K562 (cell line): Measurements from ENCODE around the gene ZBTB22. TPM values are rescaled to one million over a fixed set of nuclear protein-coding genes. Genes with fewer than 3 reads are reported as not detected.

Source experiments
- ARNT ChIP-seq, 2 experiments: fragments of 450-650 bp; IDR thresholded peaks; 2 replicates each; pipeline ENCODE4 v1.6.1; 2016; ENCODE audit warnings: mild to moderate bottlenecking in 1 of 2
- CBFA2T2 ChIP-seq: fragments of 450-650 bp; conservative IDR thresholded peaks from 2 replicates; pipeline ENCODE4 v1.6.1; 2017; ENCODE audit warnings: mild to moderate bottlenecking
- EHMT2 ChIP-seq: fragments of 450-650 bp; IDR thresholded peaks from 2 replicates; pipeline ENCODE4 v1.6.1; 2018; ENCODE audit warnings: antibody characterized with exemption
- ETV5 ChIP-seq: sonication (generic); formaldehyde crosslinking; IDR thresholded peaks from 2 replicates; pipeline ENCODE4 v1.4.0; 2020; ENCODE audit warnings: low read depth, mild to moderate bottlenecking, missing genetic modification reagents
- EWSR1 ChIP-seq: fragments of 450-650 bp; IDR thresholded peaks from 2 replicates; pipeline ENCODE4 v1.6.1; 2018; ENCODE audit warnings: borderline replicate concordance, mild to moderate bottlenecking, low read depth, moderate library complexity; ENCODE audit not compliant: partially characterized antibody
- FIP1L1 ChIP-seq: fragments of 200-400 bp; formaldehyde crosslinking; IDR thresholded peaks from 2 replicates; pipeline ENCODE4 v1.6.1; 2018; ENCODE audit warnings: mild to moderate bottlenecking, low read depth, low read length; ENCODE audit not compliant: poor library complexity, severe bottlenecking
- GTF2F1 ChIP-seq: IDR thresholded peaks from 2 replicates; pipeline ENCODE4 v1.6.1; 2011; ENCODE audit warnings: low read depth, low read length, improper control_type of control experiment
- HES1 ChIP-seq: fragments of 450-650 bp; IDR thresholded peaks from 2 replicates; pipeline ENCODE4 v1.6.1; 2016; ENCODE audit warnings: low read depth, mild to moderate bottlenecking, moderate library complexity
- HNRNPK ChIP-seq: fragments of 200-400 bp; formaldehyde crosslinking; IDR thresholded peaks from one replicate; pipeline ENCODE4 v1.6.1; 2018; ENCODE audit warnings: mild to moderate bottlenecking, low read depth, low read length; ENCODE audit not compliant: poor library complexity, severe bottlenecking
- MAFK ChIP-seq: IDR thresholded peaks from 2 replicates; pipeline ENCODE4 v1.6.1; 2011; ENCODE audit warnings: low read length, improper control_type of control experiment
- MCM7 ChIP-seq, 2 experiments: fragments of 450-650 bp; IDR thresholded peaks; 2 replicates each; pipeline ENCODE4 v1.6.1; 2016 to 2018
- MEIS2 ChIP-seq: fragments of 450-650 bp; IDR thresholded peaks from 2 replicates; pipeline ENCODE4 v1.6.1; 2014; ENCODE audit warnings: mild to moderate bottlenecking; ENCODE audit not compliant: partially characterized antibody
- MLX ChIP-seq, 2 experiments: fragments of 450-650 bp in 1 of 2; sonication (generic) in 1 of 2; formaldehyde crosslinking; conservative IDR thresholded peaks; 2 replicates each; pipeline versions ENCODE4 v1.4.0 to v1.8.1; 2020 to 2022; ENCODE audit warnings: mild to moderate bottlenecking in 1 of 2, missing genetic modification reagents in 1 of 2
- MYBL2 ChIP-seq, 2 experiments: fragments of 450-650 bp in 1 of 2; sonication (generic) in 1 of 2; formaldehyde crosslinking in 1 of 2; IDR thresholded peaks; 2 replicates each; pipeline versions ENCODE4 v1.6.1 to v1.8.1; 2017 to 2022; ENCODE audit warnings: borderline replicate concordance in 1 of 2, inconsistent platforms in 1 of 2, low read depth in 1 of 2, mild to moderate bottlenecking in 1 of 2, missing genetic modification reagents in 1 of 2, moderate library complexity in 1 of 2
- RBM17 ChIP-seq: fragments of 200-400 bp; formaldehyde crosslinking; IDR thresholded peaks from 2 replicates; pipeline ENCODE4 v1.6.1; 2017; ENCODE audit warnings: low read depth, mild to moderate bottlenecking, low read length, borderline replicate concordance
- SMAD3 ChIP-seq: fragments of 450-650 bp; formaldehyde crosslinking; conservative IDR thresholded peaks from 2 replicates; pipeline ENCODE4 v1.4.0; 2020; ENCODE audit warnings: mild to moderate bottlenecking
- SMARCC2 ChIP-seq: fragments of 450-650 bp; IDR thresholded peaks from 2 replicates; pipeline ENCODE4 v1.6.1; 2017; ENCODE audit warnings: antibody characterized with exemption, moderate library complexity, mild to moderate bottlenecking, low read depth
- SRSF7 ChIP-seq: fragments of 200-400 bp; formaldehyde crosslinking; optimal IDR thresholded peaks from 2 replicates; pipeline ENCODE3; 2017; ENCODE audit warnings: mild to moderate bottlenecking, low read depth, low read length
- TFAP4 ChIP-seq: sonication (generic); formaldehyde crosslinking; IDR thresholded peaks from 2 replicates; pipeline ENCODE4 v1.8.0; 2022; ENCODE audit warnings: missing genetic modification reagents, mild to moderate bottlenecking, moderate library complexity, borderline replicate concordance
- ZBTB43 ChIP-seq: sonication (generic); formaldehyde crosslinking; IDR thresholded peaks from 2 replicates; pipeline ENCODE4 v1.8.0; 2023; ENCODE audit warnings: mild to moderate bottlenecking, missing genetic modification reagents
- ZNF41 ChIP-seq: fragments of 250-450 bp; sonication (Bioruptor Pico); conservative IDR thresholded peaks from 2 replicates; pipeline ENCODE4 v1.4.0; 2020; ENCODE audit warnings: mild to moderate bottlenecking
- ZNF431 ChIP-seq: sonication (generic); formaldehyde crosslinking; IDR thresholded peaks from 2 replicates; pipeline ENCODE4 v1.8.0; 2022; ENCODE audit warnings: mild to moderate bottlenecking, missing genetic modification reagents
- ZNF780A ChIP-seq: fragments of 250-450 bp; sonication (Bioruptor Pico); IDR thresholded peaks from 2 replicates; pipeline ENCODE4 v1.5.0; 2021; ENCODE audit warnings: mild to moderate bottlenecking
- polyA plus RNA-seq, 8 experiments: library from polyadenylated mRNA; depleted of rRNA in 4 of 8; stranded (reverse) in 5 of 8; unstranded in 3 of 8; fragments of >200 nt; fragmentation: Nextera tagmentation in 2 of 8; fragmentation: Illumina TruSeq in 1 of 8; extraction: Ambion mirVana in 2 of 8; extraction: Trizol in 1 of 8; gene quantifications; 2 replicates each; pipeline versions ENCODE4 v1.2.1 to v1.2.3, GENCODE V29; 2011 to 2014; ENCODE audit warnings: inconsistent platforms in 1 of 8, missing spikeins in 1 of 8
- total RNA-seq, 7 experiments: library from RNA; depleted of rRNA in 6 of 7; stranded (reverse); fragments of >200 nt in 6 of 7; fragmentation: Illumina TruSeq in 2 of 7; extraction: Trizol in 2 of 7; gene quantifications; 2 replicates each; pipeline versions ENCODE4 v1.2.1 to v1.2.3, GENCODE V29; 2011 to 2021; ENCODE audit warnings: low replicate concordance in 1 of 7

Gene ZBTB22
- total and polyA plus RNA-seq, 9 of the 15 experiments (the other 6 are each of a cell fraction or from before 2014, with no cell fraction given), result 0.21 to 11.9 (median 7.1) TPM

- TF ChIP-seq MEIS2 (no peak), HNRNPK (no peak), CBFA2T2 (no peak), EWSR1 (no peak), ZBTB43 (no peak), MAFK (no peak), ZNF41 (CRISPR knock-in tag) (no peak), ZNF780A (CRISPR knock-in tag) (no peak), MCM7 (IDR thresholded peaks at IDR 0.05) (no peak), ARNT (IDR thresholded peaks at IDR 0.05) (no peak), MLX (CRISPR knock-in tag; conservative IDR thresholded peaks at IDR 0.05) (no peak), GTF2F1 (no peak), ETV5 (CRISPR knock-in tag) (no peak), FIP1L1 (no peak), TFAP4 (CRISPR knock-in tag) (peak; percentile 45; the same call in 1 of the 2 replicates), ZNF431 (CRISPR knock-in tag) (no peak; the same call in 1 of the 2 replicates), RBM17 (no peak), EHMT2 (no peak), MYBL2 (IDR thresholded peaks at IDR 0.05; ENCODE audit: low read depth) (no peak), MYBL2 (CRISPR knock-in tag; IDR thresholded peaks at IDR 0.05; ENCODE audit: borderline replicate concordance) (no peak), HES1 (0 out of 2 replicates have a peak, but pooled peaks have one; percentile 9), SMAD3 (CRISPR knock-in tag) (no peak), SMARCC2 (no peak), SRSF7 (no peak)
Measured at GRCh38 chr6:33320315-33321181, 3.0 kb upstream of the ZBTB22 start (continued).
